HCT116 (cell line): Measurements from ENCODE around the gene CYSRT1. TPM values are rescaled to one million over a fixed set of nuclear protein-coding genes. Genes with fewer than 3 reads are reported as not detected.
A peak's percentile ranks its signal among the peaks of the same experiment; 100 is the strongest.

Source experiments
- ATAC-seq: fragments of 200-7000 bp; cut with Tn5 transposase; 2 replicates; pipeline ENCODE4 v1.9.1; 2020; ENCODE audit warnings: mild to moderate bottlenecking, moderate library complexity
- BruUV-seq: library from RNA; stranded (reverse); fragments of 400-500 nt; replicated peaks from 2 replicates; lab custom pipeline; 2021; lab: Mats Ljungman, UMichigan
- CTCF ChIA-PET: fragments of 300-600 bp; sonication (Branson Sonifier 250); formaldehyde crosslinking; loops from one replicate; lab custom pipeline; 2021; ENCODE audit warnings: antibody characterized with exemption; lab: Charles Lee
- POLR2A ChIA-PET: fragments of 300-600, 350-600 bp; sonication (Branson Sonifier 250); formaldehyde crosslinking; loops from one replicate; lab custom pipeline; 2021; ENCODE audit warnings: antibody characterized with exemption; lab: Charles Lee
- RAD21 ChIA-PET, 2 experiments: fragments of 300-600 bp; sonication (Branson Sonifier 250); formaldehyde crosslinking; loops; one replicate each; lab custom pipeline; 2023; ENCODE audit warnings: low total read pairs in 2 of 2; ENCODE audit not compliant: uncharacterized antibody in 2 of 2, unreplicated experiment in 2 of 2, low non-redundant PET in 1 of 2; lab: Charles Lee
- DNase-seq: peaks from one replicate; pipeline ENCODE4 v3.0.0-alpha.2; 2010; ENCODE audit warnings: low read depth, low spot score
- H2AFZ ChIP-seq: fragments of 200-600 bp; shearing (Covaris generic), sonication (generic); 2 replicates; pipeline ENCODE4 v1.6.1; 2017; ENCODE audit warnings: low read depth, mixed run types, mixed read lengths, antibody characterized with exemption, low read length; ENCODE audit not compliant: poor library complexity, severe bottlenecking
- H3K27ac ChIP-seq: 2 replicates; pipeline ENCODE4 v1.5.1; 2012; ENCODE audit warnings: low read depth, low read length
- H3K27me3 ChIP-seq: fragments of 200-600 bp; sonication (generic); 2 replicates; pipeline ENCODE4 v1.6.1; 2016; ENCODE audit warnings: mixed run types, low read length, mixed read lengths; ENCODE audit not compliant: insufficient read depth
- H3K36me3 ChIP-seq, 2 experiments: fragments of 200-500 bp in 1 of 2; fragments of 200-600 bp in 1 of 2; sonication (Bioruptor generic) in 1 of 2; sonication (generic) in 1 of 2; 2 replicates each; pipeline versions ENCODE4 v1.5.1 to v1.6.1; 2014 to 2016; ENCODE audit warnings: low read length in 2 of 2, inconsistent platforms in 1 of 2, mixed read lengths in 1 of 2, mixed run types in 1 of 2; ENCODE audit not compliant: insufficient read depth in 2 of 2, control insufficient read depth in 1 of 2
- H3K4me1 ChIP-seq, 2 experiments: fragments of 200-600 bp in 1 of 2; sonication (generic) in 1 of 2; 2 replicates each; pipeline versions ENCODE4 v1.5.1 to v1.6.1; 2012 to 2017; ENCODE audit warnings: low read length in 2 of 2, inconsistent platforms in 1 of 2, mild to moderate bottlenecking in 1 of 2, mixed read lengths in 1 of 2, mixed run types in 1 of 2, moderate library complexity in 1 of 2; ENCODE audit not compliant: insufficient read depth in 2 of 2, control insufficient read depth in 1 of 2
- H3K4me2 ChIP-seq: fragments of 200-600 bp; sonication (generic); 2 replicates; pipeline ENCODE4 v1.6.1; 2017; ENCODE audit warnings: mixed run types, low read length, mixed read lengths
- H3K4me3 ChIP-seq, 2 experiments: fragments of 200-600 bp in 1 of 2; sonication (generic) in 1 of 2; replicated peaks in 1 of 2; 2 replicates each; pipeline ENCODE4 v1.5.1; 2011 to 2016; ENCODE audit warnings: low read length in 2 of 2, control low read depth in 1 of 2, low read depth in 1 of 2, mild to moderate bottlenecking in 1 of 2, mixed read lengths in 1 of 2, mixed run types in 1 of 2
- H3K79me2 ChIP-seq: fragments of 200-600 bp; sonication (generic); 2 replicates; pipeline ENCODE4 v1.6.1; 2017; ENCODE audit warnings: mild to moderate bottlenecking, mixed run types, low read length, moderate library complexity, mixed read lengths; ENCODE audit not compliant: insufficient read depth
- H3K9ac ChIP-seq: fragments of 200-600 bp; sonication (generic); 2 replicates; pipeline ENCODE4 v1.6.1; 2016; ENCODE audit warnings: low read length, mixed read lengths
- H3K9me2 ChIP-seq: fragments of 200-600 bp; sonication (generic), shearing (Covaris generic); 2 replicates; pipeline ENCODE4 v1.6.1; 2017; ENCODE audit warnings: mixed run types, mild to moderate bottlenecking, moderate library complexity; ENCODE audit not compliant: insufficient read depth
- H3K9me3 ChIP-seq, 2 experiments: fragments of 200-500 bp in 1 of 2; fragments of 200-600 bp in 1 of 2; sonication (Bioruptor generic) in 1 of 2; sonication (generic) in 1 of 2; 2 replicates each; pipeline ENCODE4 v1.6.1; 2014 to 2017; ENCODE audit warnings: low read length in 2 of 2, mixed read lengths in 2 of 2, inconsistent platforms in 1 of 2, low read depth in 1 of 2, mild to moderate bottlenecking in 1 of 2, mixed run types in 1 of 2, moderate library complexity in 1 of 2; ENCODE audit not compliant: control insufficient read depth in 1 of 2, insufficient read depth in 1 of 2
- H4K20me1 ChIP-seq: fragments of 200-600 bp; sonication (generic), shearing (Covaris generic); 2 replicates; pipeline ENCODE4 v1.6.1; 2017; ENCODE audit warnings: mixed run types, mild to moderate bottlenecking, moderate library complexity; ENCODE audit not compliant: insufficient read depth
- CBX3 ChIP-seq: IDR thresholded peaks from 2 replicates; pipeline ENCODE4 v1.6.1; 2012; ENCODE audit warnings: low read depth
- CEBPB ChIP-seq: IDR thresholded peaks from 2 replicates; pipeline ENCODE4 v1.6.1; 2012; ENCODE audit warnings: low read depth
- EGR1 ChIP-seq: IDR thresholded peaks from 2 replicates; pipeline ENCODE4 v1.6.1; 2012; ENCODE audit warnings: low read depth
- ELF1 ChIP-seq: IDR thresholded peaks from 2 replicates; pipeline ENCODE4 v1.6.1; 2012; ENCODE audit warnings: low read depth, borderline replicate concordance
- EZH2 ChIP-seq: fragments of 200-600 bp; sonication (generic); IDR thresholded peaks from 2 replicates; pipeline ENCODE4 v1.6.1; 2017; ENCODE audit warnings: antibody characterized with exemption, mixed run types
- FOSL1 ChIP-seq: IDR thresholded peaks from 2 replicates; pipeline ENCODE4 v1.6.1; 2012; ENCODE audit warnings: low read depth
- JUND ChIP-seq: IDR thresholded peaks from 2 replicates; pipeline ENCODE4 v1.6.1; 2012
- POLR2AphosphoS5 ChIP-seq: IDR thresholded peaks from 2 replicates; pipeline ENCODE4 v1.6.1; 2011; ENCODE audit warnings: mild to moderate bottlenecking, low read depth, low read length, moderate library complexity
- RAD21 ChIP-seq: IDR thresholded peaks from 2 replicates; pipeline ENCODE4 v1.6.1; 2012; ENCODE audit warnings: low read depth, mild to moderate bottlenecking
- SIN3A ChIP-seq: IDR thresholded peaks from 2 replicates; pipeline ENCODE4 v1.6.1; 2012; ENCODE audit warnings: low read depth
- TCF7L2 ChIP-seq: IDR thresholded peaks from 2 replicates; pipeline ENCODE4 v1.7.0; 2011; ENCODE audit warnings: borderline replicate concordance, inconsistent platforms; ENCODE audit not compliant: insufficient read depth, insufficient read length; ENCODE audit errors: extremely low read depth
- YY1 ChIP-seq: IDR thresholded peaks from 2 replicates; pipeline ENCODE4 v1.6.1; 2011; ENCODE audit warnings: low read length, low read depth, moderate library complexity, mild to moderate bottlenecking; ENCODE audit not compliant: insufficient replicate concordance; ENCODE audit errors: extremely low read depth
- ZNF274 ChIP-seq: fragments of 200-500 bp; sonication (Bioruptor generic); IDR thresholded peaks from 2 replicates; pipeline ENCODE4 v1.6.1; 2014; ENCODE audit warnings: mild to moderate bottlenecking, low read depth, low read length, inconsistent platforms
- intact Hi-C: fragments of 100-400 bp; cut with micrococcal nuclease; formaldehyde crosslinking; loops from 2 replicates; pipeline ENCODE4 v1.10.0; 2022
- total RNA-seq: library from RNA; stranded (reverse); gene quantifications from one replicate; pipeline ENCODE4 v1.2.1, GENCODE V29; 2021; ENCODE audit not compliant: unreplicated experiment
- TF ChIP-seq, protein P1 (sequence below): IDR thresholded peaks from 2 replicates; pipeline ENCODE4 v1.6.1; 2012
- TF ChIP-seq, protein P2 (sequence below): IDR thresholded peaks from 2 replicates; pipeline ENCODE4 v1.6.1; 2012; ENCODE audit warnings: low read depth
- TF ChIP-seq, protein P3 (sequence below), 3 experiments: fragments of 200-600 bp in 1 of 3; sonication (generic) in 1 of 3; IDR thresholded peaks in 2 of 3; conservative IDR thresholded peaks in 1 of 3; 2 replicates each; pipeline ENCODE4 v1.5.1; 2012 to 2017; ENCODE audit warnings: low read depth in 2 of 3, low read length in 2 of 3, antibody characterized with exemption in 1 of 3, borderline replicate concordance in 1 of 3, control low read depth in 1 of 3, mild to moderate bottlenecking in 1 of 3, mixed read lengths in 1 of 3, mixed run types in 1 of 3, moderate library complexity in 1 of 3; ENCODE audit not compliant: insufficient read depth in 1 of 3

The CYSRT1 gene
- total RNA-seq, 1 experiment from 2014 or later: 4.3 TPM

- no peak overlapping the region for H2AFZ ChIP-seq
- RAD21 ChIA-PET: no interaction called here
- no peaks in the 10 kb centered on the region for H3K27me3 ChIP-seq
- DNase-seq (no peak), ATAC-seq (no peak)
- intact Hi-C loops: loop anchor here (10.0 kb wide), 1 partner anchor 436 kb away; no protein-coding TSS in a partner anchor
- H3K9me2 ChIP-seq: no peaks in the 10 kb centered on the region
- H3K4me3 ChIP-seq: no peak overlapping the region
- H3K9ac ChIP-seq: no peak overlapping the region
- no peaks in the 10 kb centered on the region for H4K20me1 ChIP-seq
- BruUV-seq: TSS peak; percentile 57
- H3K9me3 ChIP-seq: no peaks in the 10 kb centered on the region
- peaks cover 42 to 74% of the 10 kb centered on the region in 2 experiments for H3K4me1 ChIP-seq
- H3K4me2 ChIP-seq: no peak overlapping the region
- no peaks in the 10 kb centered on the region for H3K79me2 ChIP-seq
- H3K36me3 ChIP-seq: no peaks in the 10 kb centered on the region
- TF ChIP-seq, protein P1, sequence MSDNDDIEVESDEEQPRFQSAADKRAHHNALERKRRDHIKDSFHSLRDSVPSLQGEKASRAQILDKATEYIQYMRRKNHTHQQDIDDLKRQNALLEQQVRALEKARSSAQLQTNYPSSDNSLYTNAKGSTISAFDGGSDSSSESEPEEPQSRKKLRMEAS: no peak
- TF ChIP-seq, protein P2, sequence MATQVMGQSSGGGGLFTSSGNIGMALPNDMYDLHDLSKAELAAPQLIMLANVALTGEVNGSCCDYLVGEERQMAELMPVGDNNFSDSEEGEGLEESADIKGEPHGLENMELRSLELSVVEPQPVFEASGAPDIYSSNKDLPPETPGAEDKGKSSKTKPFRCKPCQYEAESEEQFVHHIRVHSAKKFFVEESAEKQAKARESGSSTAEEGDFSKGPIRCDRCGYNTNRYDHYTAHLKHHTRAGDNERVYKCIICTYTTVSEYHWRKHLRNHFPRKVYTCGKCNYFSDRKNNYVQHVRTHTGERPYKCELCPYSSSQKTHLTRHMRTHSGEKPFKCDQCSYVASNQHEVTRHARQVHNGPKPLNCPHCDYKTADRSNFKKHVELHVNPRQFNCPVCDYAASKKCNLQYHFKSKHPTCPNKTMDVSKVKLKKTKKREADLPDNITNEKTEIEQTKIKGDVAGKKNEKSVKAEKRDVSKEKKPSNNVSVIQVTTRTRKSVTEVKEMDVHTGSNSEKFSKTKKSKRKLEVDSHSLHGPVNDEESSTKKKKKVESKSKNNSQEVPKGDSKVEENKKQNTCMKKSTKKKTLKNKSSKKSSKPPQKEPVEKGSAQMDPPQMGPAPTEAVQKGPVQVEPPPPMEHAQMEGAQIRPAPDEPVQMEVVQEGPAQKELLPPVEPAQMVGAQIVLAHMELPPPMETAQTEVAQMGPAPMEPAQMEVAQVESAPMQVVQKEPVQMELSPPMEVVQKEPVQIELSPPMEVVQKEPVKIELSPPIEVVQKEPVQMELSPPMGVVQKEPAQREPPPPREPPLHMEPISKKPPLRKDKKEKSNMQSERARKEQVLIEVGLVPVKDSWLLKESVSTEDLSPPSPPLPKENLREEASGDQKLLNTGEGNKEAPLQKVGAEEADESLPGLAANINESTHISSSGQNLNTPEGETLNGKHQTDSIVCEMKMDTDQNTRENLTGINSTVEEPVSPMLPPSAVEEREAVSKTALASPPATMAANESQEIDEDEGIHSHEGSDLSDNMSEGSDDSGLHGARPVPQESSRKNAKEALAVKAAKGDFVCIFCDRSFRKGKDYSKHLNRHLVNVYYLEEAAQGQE: no peak
- TF ChIP-seq, protein P3, sequence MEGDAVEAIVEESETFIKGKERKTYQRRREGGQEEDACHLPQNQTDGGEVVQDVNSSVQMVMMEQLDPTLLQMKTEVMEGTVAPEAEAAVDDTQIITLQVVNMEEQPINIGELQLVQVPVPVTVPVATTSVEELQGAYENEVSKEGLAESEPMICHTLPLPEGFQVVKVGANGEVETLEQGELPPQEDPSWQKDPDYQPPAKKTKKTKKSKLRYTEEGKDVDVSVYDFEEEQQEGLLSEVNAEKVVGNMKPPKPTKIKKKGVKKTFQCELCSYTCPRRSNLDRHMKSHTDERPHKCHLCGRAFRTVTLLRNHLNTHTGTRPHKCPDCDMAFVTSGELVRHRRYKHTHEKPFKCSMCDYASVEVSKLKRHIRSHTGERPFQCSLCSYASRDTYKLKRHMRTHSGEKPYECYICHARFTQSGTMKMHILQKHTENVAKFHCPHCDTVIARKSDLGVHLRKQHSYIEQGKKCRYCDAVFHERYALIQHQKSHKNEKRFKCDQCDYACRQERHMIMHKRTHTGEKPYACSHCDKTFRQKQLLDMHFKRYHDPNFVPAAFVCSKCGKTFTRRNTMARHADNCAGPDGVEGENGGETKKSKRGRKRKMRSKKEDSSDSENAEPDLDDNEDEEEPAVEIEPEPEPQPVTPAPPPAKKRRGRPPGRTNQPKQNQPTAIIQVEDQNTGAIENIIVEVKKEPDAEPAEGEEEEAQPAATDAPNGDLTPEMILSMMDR (IDR thresholded peaks at IDR 0.05 in 2 of 3, conservative IDR thresholded peaks at IDR 0.05 in 1 of 3; ENCODE audit: borderline replicate concordance in 1 of 3, insufficient read depth in 1 of 3, low read depth in 2 of 3, low read length in 2 of 3): no peak
- TF ChIP-seq YY1: no peak
- no peak for TF ChIP-seq EGR1
- TF ChIP-seq POLR2AphosphoS5: no peak
- TF ChIP-seq CBX3: no peak
- TF ChIP-seq SIN3A: no peak
- TF ChIP-seq ZNF274: no peak
- no peak for TF ChIP-seq EZH2
- TF ChIP-seq ELF1: no peak
- no peak for TF ChIP-seq RAD21
- no peak for TF ChIP-seq JUND
- no peak for TF ChIP-seq TCF7L2
- TF ChIP-seq CEBPB: no peak
- no peak for TF ChIP-seq FOSL1
- H3K27ac ChIP-seq: peak overlapping the region; percentile 37; the same call in 1 of the 2 replicates
- CTCF ChIA-PET: interaction anchor here (0.7 kb wide), 1 partner anchor 22 kb away, joined by 6 read pairs; no protein-coding TSS in a partner anchor
- POLR2A ChIA-PET: interaction anchor here (1.2 kb wide), 1 partner anchor 20 kb away, joined by 3 read pairs; the partner anchor contains the start of gene TUBB4B
These were observed 4.5 kb upstream of the CYSRT1 start for GRCh38 chr9:137220317-137221094.
